PC-9 (cell line): Measurements from ENCODE around the gene TMEM272.

ENCODE experiments used
- CTCF ChIP-seq: fragments of 200-600 bp; sonication (generic); conservative IDR thresholded peaks from 2 replicates; pipeline ENCODE4 v1.6.1; 2017; ENCODE audit warnings: mixed run types, antibody characterized with exemption, mild to moderate bottlenecking, moderate library complexity
- EZH2 ChIP-seq: fragments of 200-600 bp; sonication (generic); IDR thresholded peaks from 2 replicates; pipeline ENCODE4 v1.8.0; 2017; ENCODE audit warnings: antibody characterized with exemption, low read depth

- no peak for TF ChIP-seq EZH2
- no peak for TF ChIP-seq CTCF
These were observed 4.1 kb downstream of the TMEM272 start for GRCh38 chr13:51840917-51841316.
